SH-SY5Y (cell line): ENCODE data around the gene CERKL.

Experiments
- GATA2 ChIP-seq: IDR thresholded peaks from 2 replicates; pipeline ENCODE4 v1.6.1; 2011; ENCODE audit warnings: mild to moderate bottlenecking, low read depth, low read length
- GATA3 ChIP-seq: IDR thresholded peaks from 2 replicates; pipeline ENCODE4 v1.6.1; 2011; ENCODE audit warnings: low read depth, mild to moderate bottlenecking, low read length, moderate library complexity

DNA sequence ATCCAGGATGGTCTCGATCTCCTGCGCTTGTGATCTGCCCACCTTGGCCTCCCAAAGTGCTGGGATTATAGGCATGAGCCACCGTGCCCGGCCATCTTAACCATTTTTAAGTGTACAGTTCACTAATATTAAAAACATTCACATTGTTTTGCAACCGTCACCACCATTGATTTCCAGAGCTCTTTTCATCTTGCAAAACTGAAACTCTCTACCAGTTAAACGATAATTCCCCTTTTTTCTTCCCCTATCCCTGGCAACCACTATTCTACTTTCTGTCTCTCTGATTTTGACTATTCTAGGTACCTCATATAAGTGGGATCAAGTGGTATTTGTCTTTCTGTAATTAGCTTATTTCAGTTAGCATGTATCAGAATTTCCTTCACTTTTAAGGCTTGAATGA is 40.2 kb upstream of the CERKL start:
- TF ChIP-seq GATA2 (no peak), GATA3 (no peak)
